Measurements from ENCODE around the gene STS. TPM values are rescaled to one million over a fixed set of nuclear protein-coding genes. Genes with fewer than 3 reads are reported as not detected.
"Not testable (repeated sequence)": the region's sequence is repeated elsewhere in the genome, so short reads cannot be mapped to it uniquely, and the experiment has no call there.

STS gene
- total and polyA plus RNA-seq, 4 experiments from 2014 or later: 0.04 to 1.7 (median 0.83) TPM

- no peaks in the 10 kb centered on the region for H3K27me3 Mint-ChIP-seq
- H3K36me3 Mint-ChIP-seq: no peaks in the 10 kb centered on the region
- Histone ChIP-seq H3K27me3 (ENCODE audit: insufficient read depth, low read length) (no peaks in the 10 kb centered on the region), H3K27ac (ENCODE audit: low read depth, low read length) (no peak overlapping the region), H3K9me3 (ENCODE audit: control insufficient read depth in 1 of 2, low read length in 2 of 2) (no peaks in the 10 kb centered on the region), H3K4me3 (ENCODE audit: low read length in 2 of 2) (no peak overlapping the region), H3K36me3 (ENCODE audit: insufficient read depth, low read length) (no peaks in the 10 kb centered on the region), H3K4me1 (ENCODE audit: insufficient read depth, low read length) (no peaks in the 10 kb centered on the region)
- ChIA-PET CTCF (ENCODE audit: partially characterized antibody) (no interaction called here), POLR2A (ENCODE audit: partially characterized antibody) (interaction anchor here (0.9 kb wide), 1 partner anchor 12 kb away, joined by 5 read pairs; no protein-coding TSS in a partner anchor)
- H3K9me3 Mint-ChIP-seq: peaks cover 0 to 3% (median 0%) of the 10 kb centered on the region in 8 donors
- no peak overlapping the region for H3K27ac Mint-ChIP-seq
- intact Hi-C loops (cut with micrococcal nuclease): no loop called here
- no peak overlapping the region for H3K4me3 Mint-ChIP-seq
- H3K4me1 Mint-ChIP-seq: no peaks in the 10 kb centered on the region
- DNase-seq: no peak
Measured at GRCh38 chrX:7159149-7159861, 11.8 kb downstream of the STS start.

- intact Hi-C loops (cut with micrococcal nuclease): no loop called here
- Mint-ChIP-seq H3K4me3 (no peak overlapping the region), H3K36me3 (peaks cover 0 to 4% of the 10 kb centered on the region in 2 donors), H3K4me1 (no peaks in the 10 kb centered on the region), H3K27ac (no peak overlapping the region), H3K27me3 (no peaks in the 10 kb centered on the region), H3K9me3 (no peaks in the 10 kb centered on the region)
- ChIA-PET CTCF (ENCODE audit: partially characterized antibody) (interaction anchor here (0.7 kb wide), 1 partner anchor 1561 kb away, joined by 3 read pairs; no protein-coding TSS in a partner anchor), POLR2A (ENCODE audit: partially characterized antibody) (no interaction called here)
- Histone ChIP-seq H3K36me3 (ENCODE audit: insufficient read depth, low read length) (no peaks in the 10 kb centered on the region), H3K27me3 (ENCODE audit: insufficient read depth, low read length) (no peaks in the 10 kb centered on the region), H3K4me3 (ENCODE audit: low read length in 2 of 2) (no peak overlapping the region), H3K27ac (ENCODE audit: low read depth, low read length) (no peak overlapping the region), H3K4me1 (ENCODE audit: insufficient read depth, low read length) (no peaks in the 10 kb centered on the region), H3K9me3 (ENCODE audit: control insufficient read depth in 1 of 2, low read length in 2 of 2) (no peaks in the 10 kb centered on the region)
- DNase-seq: no peak
Measured at GRCh38 chrX:7163146-7163677, 15.7 kb downstream of the STS start.

GRCh38 chrX:7164174-7164573 lies 16.7 kb downstream of the STS start:
- Histone ChIP-seq H3K27ac (ENCODE audit: low read depth, low read length) (no peak overlapping the region), H3K4me1 (ENCODE audit: insufficient read depth, low read length) (no peaks in the 10 kb centered on the region), H3K4me3 (ENCODE audit: low read length in 2 of 2) (no peak overlapping the region), H3K36me3 (ENCODE audit: insufficient read depth, low read length) (no peaks in the 10 kb centered on the region), H3K27me3 (ENCODE audit: insufficient read depth, low read length) (no peaks in the 10 kb centered on the region), H3K9me3 (ENCODE audit: control insufficient read depth in 1 of 2, low read length in 2 of 2) (no peaks in the 10 kb centered on the region)
- no peak overlapping the region for H3K4me3 Mint-ChIP-seq
- H3K27me3 Mint-ChIP-seq: no peaks in the 10 kb centered on the region
- intact Hi-C loops (cut with micrococcal nuclease): no loop called here
- H3K36me3 Mint-ChIP-seq: peaks cover 0 to 6% of the 10 kb centered on the region in 2 donors
- H3K9me3 Mint-ChIP-seq: no peaks in the 10 kb centered on the region
- ChIA-PET POLR2A (ENCODE audit: partially characterized antibody) (no interaction called here), CTCF (ENCODE audit: partially characterized antibody) (no interaction called here)
- H3K27ac Mint-ChIP-seq: no peak overlapping the region
- H3K4me1 Mint-ChIP-seq: no peaks in the 10 kb centered on the region
- DNase-seq: no peak

GRCh38 chrX:7168371-7168770 lies 20.9 kb downstream of the STS start:
- intact Hi-C loops (cut with micrococcal nuclease): no loop called here
- H3K4me3 ChIP-seq (ENCODE audit: low read length in 2 of 2): no peak overlapping the region
- peaks cover 0 to 12% of the 10 kb centered on the region in 2 donors for H3K36me3 Mint-ChIP-seq
- H3K27ac Mint-ChIP-seq: no peak overlapping the region
- H3K9me3 ChIP-seq (ENCODE audit: control insufficient read depth in 1 of 2, low read length in 2 of 2): no peaks in the 10 kb centered on the region
- DNase-seq: no peak
- no peaks in the 10 kb centered on the region for H3K27me3 Mint-ChIP-seq
- no peak overlapping the region for H3K4me3 Mint-ChIP-seq
- H3K36me3 ChIP-seq (ENCODE audit: insufficient read depth, low read length): no peaks in the 10 kb centered on the region
- POLR2A ChIA-PET (ENCODE audit: partially characterized antibody): no interaction called here
- no peaks in the 10 kb centered on the region for H3K4me1 Mint-ChIP-seq
- H3K27ac ChIP-seq (ENCODE audit: low read depth, low read length): no peak overlapping the region
- no peaks in the 10 kb centered on the region for H3K9me3 Mint-ChIP-seq
- CTCF ChIA-PET (ENCODE audit: partially characterized antibody): no interaction called here
- H3K27me3 ChIP-seq (ENCODE audit: insufficient read depth, low read length): no peaks in the 10 kb centered on the region
- no peaks in the 10 kb centered on the region for H3K4me1 ChIP-seq (ENCODE audit: insufficient read depth, low read length)

GRCh38 chrX:7169627-7170026 lies 22.1 kb downstream of the STS start:
- Mint-ChIP-seq H3K36me3 (peaks cover 0 to 12% of the 10 kb centered on the region in 2 donors), H3K4me3 (no peak overlapping the region), H3K4me1 (no peaks in the 10 kb centered on the region), H3K27me3 (no peaks in the 10 kb centered on the region), H3K27ac (no peak overlapping the region), H3K9me3 (peaks cover 0 to 2% (median 0%) of the 10 kb centered on the region in 8 donors)
- CTCF ChIA-PET (ENCODE audit: partially characterized antibody): no interaction called here
- no peak for DNase-seq
- H3K27me3 ChIP-seq (ENCODE audit: insufficient read depth, low read length): no peaks in the 10 kb centered on the region
- H3K9me3 ChIP-seq (ENCODE audit: control insufficient read depth in 1 of 2, low read length in 2 of 2): no peaks in the 10 kb centered on the region
- POLR2A ChIA-PET (ENCODE audit: partially characterized antibody): no interaction called here
- H3K27ac ChIP-seq (ENCODE audit: low read depth, low read length): no peak overlapping the region
- no peaks in the 10 kb centered on the region for H3K4me1 ChIP-seq (ENCODE audit: insufficient read depth, low read length)
- no peaks in the 10 kb centered on the region for H3K36me3 ChIP-seq (ENCODE audit: insufficient read depth, low read length)
- no peak overlapping the region for H3K4me3 ChIP-seq (ENCODE audit: low read length in 2 of 2)
- intact Hi-C loops (cut with micrococcal nuclease): loop anchor here (10.0 kb wide), 1 partner anchor 105 kb away; no protein-coding TSS in a partner anchor

GRCh38 chrX:7170898-7171297 lies 23.4 kb downstream of the STS start:
- CTCF ChIA-PET (ENCODE audit: partially characterized antibody): interaction anchor here (1.0 to 2.4 kb wide), 5 partner anchors 13 to 103 kb away, joined by 3 to 10 read pairs (median 3); no protein-coding TSS in a partner anchor

GRCh38 chrX:7178859-7179258 lies 31.3 kb downstream of the STS start:
- H3K9me3 Mint-ChIP-seq; H3K36me3 ChIP-seq (ENCODE audit: insufficient read depth, low read length); H3K36me3 Mint-ChIP-seq; H3K9me3 ChIP-seq (ENCODE audit: control insufficient read depth in 1 of 2, low read length in 2 of 2); H3K27me3 Mint-ChIP-seq; CTCF ChIA-PET (ENCODE audit: partially characterized antibody); H3K4me3 ChIP-seq (ENCODE audit: low read length in 2 of 2); DNase-seq; H3K27me3 ChIP-seq (ENCODE audit: insufficient read depth, low read length); H3K4me1 ChIP-seq (ENCODE audit: insufficient read depth, low read length); H3K27ac ChIP-seq (ENCODE audit: low read depth, low read length); POLR2A ChIA-PET (ENCODE audit: partially characterized antibody); H3K4me1 Mint-ChIP-seq; H3K27ac Mint-ChIP-seq; H3K4me3 Mint-ChIP-seq: not testable (repeated sequence)
- intact Hi-C loops (cut with micrococcal nuclease): loop anchor here (10.0 kb wide), 1 partner anchor 114 kb away; no protein-coding TSS in a partner anchor

More at GRCh38 chrX:7170898-7171297, 23.4 kb downstream of the STS start:
- DNase-seq: peak in 4 of 5 donors; percentile 7 to 26 (median 19)
- H3K4me1 Mint-ChIP-seq: no peaks in the 10 kb centered on the region
- Histone ChIP-seq H3K4me3 (ENCODE audit: low read length in 2 of 2) (no peak overlapping the region), H3K27me3 (ENCODE audit: insufficient read depth, low read length) (no peaks in the 10 kb centered on the region), H3K4me1 (ENCODE audit: insufficient read depth, low read length) (no peaks in the 10 kb centered on the region), H3K27ac (ENCODE audit: low read depth, low read length) (no peak overlapping the region), H3K36me3 (ENCODE audit: insufficient read depth, low read length) (no peaks in the 10 kb centered on the region), H3K9me3 (ENCODE audit: control insufficient read depth in 1 of 2, low read length in 2 of 2) (no peaks in the 10 kb centered on the region)
- intact Hi-C loops (cut with micrococcal nuclease): loop anchor here (1.0 to 10.0 kb wide), 2 partner anchors 39 to 106 kb away; no protein-coding TSS in a partner anchor
- H3K27ac Mint-ChIP-seq: no peak overlapping the region
- peaks cover 0 to 12% of the 10 kb centered on the region in 2 donors for H3K36me3 Mint-ChIP-seq
- no peaks in the 10 kb centered on the region for H3K27me3 Mint-ChIP-seq
- H3K9me3 Mint-ChIP-seq: peaks cover 0 to 2% (median 0%) of the 10 kb centered on the region in 8 donors
- POLR2A ChIA-PET (ENCODE audit: partially characterized antibody): interaction anchor here (0.5 kb wide), 1 partner anchor 12 kb away, joined by 5 read pairs; no protein-coding TSS in a partner anchor
- no peak overlapping the region for H3K4me3 Mint-ChIP-seq

All from CD4-positive, alpha-beta memory T cell (primary cell).